ENCODE measurements around the gene BBS2. TPM values are rescaled to one million over a fixed set of nuclear protein-coding genes. Genes with fewer than 3 reads are reported as not detected.

The BBS2 gene
- total RNA-seq, 1 donor from 2014 or later, result 31.6 TPM

DNA sequence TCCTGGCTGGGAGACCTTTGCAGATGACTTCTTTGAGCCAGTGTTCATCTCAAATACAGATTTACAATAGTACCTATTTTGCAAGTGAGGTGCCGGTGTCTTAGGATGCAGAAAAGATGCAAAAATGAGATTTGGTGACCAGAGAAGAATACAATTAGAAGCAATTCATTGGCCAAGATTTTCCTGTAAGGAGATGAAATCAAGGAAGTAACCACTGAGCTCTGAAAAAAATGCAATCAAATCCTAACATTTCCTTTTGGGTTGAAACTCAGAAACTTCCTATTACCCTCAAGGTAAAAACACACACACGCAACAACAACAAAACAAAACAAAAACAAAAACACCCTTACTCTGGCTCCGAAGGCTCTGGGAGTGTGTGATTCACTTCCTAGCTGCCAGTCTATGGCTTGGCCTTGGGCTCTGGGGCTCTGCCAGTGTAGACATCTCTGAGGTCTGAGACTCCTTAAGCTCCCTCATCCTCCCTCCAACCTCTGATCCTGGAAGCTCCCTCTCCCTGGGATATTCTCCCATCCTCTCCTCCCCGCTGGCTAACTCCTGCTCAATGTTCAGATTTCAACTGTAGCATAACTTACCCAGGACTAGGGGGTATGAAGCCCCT lies 28.2 kb upstream of the BBS2 start:
- TF ChIP-seq, protein P1, sequence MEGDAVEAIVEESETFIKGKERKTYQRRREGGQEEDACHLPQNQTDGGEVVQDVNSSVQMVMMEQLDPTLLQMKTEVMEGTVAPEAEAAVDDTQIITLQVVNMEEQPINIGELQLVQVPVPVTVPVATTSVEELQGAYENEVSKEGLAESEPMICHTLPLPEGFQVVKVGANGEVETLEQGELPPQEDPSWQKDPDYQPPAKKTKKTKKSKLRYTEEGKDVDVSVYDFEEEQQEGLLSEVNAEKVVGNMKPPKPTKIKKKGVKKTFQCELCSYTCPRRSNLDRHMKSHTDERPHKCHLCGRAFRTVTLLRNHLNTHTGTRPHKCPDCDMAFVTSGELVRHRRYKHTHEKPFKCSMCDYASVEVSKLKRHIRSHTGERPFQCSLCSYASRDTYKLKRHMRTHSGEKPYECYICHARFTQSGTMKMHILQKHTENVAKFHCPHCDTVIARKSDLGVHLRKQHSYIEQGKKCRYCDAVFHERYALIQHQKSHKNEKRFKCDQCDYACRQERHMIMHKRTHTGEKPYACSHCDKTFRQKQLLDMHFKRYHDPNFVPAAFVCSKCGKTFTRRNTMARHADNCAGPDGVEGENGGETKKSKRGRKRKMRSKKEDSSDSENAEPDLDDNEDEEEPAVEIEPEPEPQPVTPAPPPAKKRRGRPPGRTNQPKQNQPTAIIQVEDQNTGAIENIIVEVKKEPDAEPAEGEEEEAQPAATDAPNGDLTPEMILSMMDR (IDR thresholded peaks at IDR 0.05; ENCODE audit: insufficient read depth, low read length, severe bottlenecking), result no peak
- H3K4me3 ChIP-seq (ENCODE audit: low read depth, low read length), result no peak overlapping the region
- no peak for FAIRE-seq
- DNase-seq (ENCODE audit: low read depth), result no peak
- H3K27me3 ChIP-seq (ENCODE audit: control insufficient read depth, insufficient read depth, low read length), result no peaks in the 10 kb centered on the region
- no peaks in the 10 kb centered on the region for H3K36me3 ChIP-seq (ENCODE audit: control insufficient read depth, insufficient read depth, low read length)

DNA sequence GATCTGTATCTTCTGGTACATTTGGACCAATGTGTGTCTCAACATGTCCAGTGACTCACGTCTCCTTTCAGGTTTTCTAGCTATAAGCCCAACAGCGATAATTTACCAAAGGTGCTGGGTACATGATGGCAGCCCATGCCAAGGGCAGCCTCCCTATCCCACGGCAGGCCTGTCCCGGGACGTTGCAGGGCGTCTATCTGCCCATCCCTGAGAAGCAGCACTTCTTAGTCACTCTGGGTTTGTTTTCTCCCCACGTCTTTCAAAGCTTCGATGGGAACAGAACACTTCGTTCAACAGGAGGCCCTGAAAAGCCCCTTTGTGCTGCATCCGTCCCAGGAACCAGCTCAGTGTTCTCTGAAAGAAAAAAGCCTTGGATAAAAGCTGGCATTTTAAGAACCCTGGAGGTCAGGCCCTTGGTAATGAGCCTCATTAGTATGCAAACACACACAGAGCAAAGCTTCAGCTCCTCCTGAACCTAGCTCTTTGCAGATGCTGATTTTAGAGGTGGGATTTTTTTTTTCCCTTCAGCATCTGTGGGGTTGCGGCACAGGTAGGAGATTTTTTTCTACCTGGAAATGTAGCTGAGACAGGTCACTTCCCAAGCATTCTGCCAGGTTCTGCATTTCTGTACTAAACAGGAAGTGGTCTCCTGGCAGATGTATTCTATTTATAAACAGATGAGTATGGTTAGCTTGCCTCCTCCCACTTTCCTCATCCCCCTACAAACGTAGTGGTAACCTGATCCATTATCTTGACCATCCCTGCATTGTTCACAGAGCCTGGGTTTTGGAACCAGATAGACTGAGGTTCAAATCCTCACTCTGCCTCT lies 27.5 kb upstream of the BBS2 start:
- no peaks in the 10 kb centered on the region for H3K27me3 ChIP-seq (ENCODE audit: control insufficient read depth, insufficient read depth, low read length)
- FAIRE-seq, result no peak
- peak; percentile 83 for DNase-seq (ENCODE audit: low read depth)
- TF ChIP-seq, protein P1 (IDR thresholded peaks at IDR 0.05; ENCODE audit: insufficient read depth, low read length, severe bottlenecking), result no peak
- no peaks in the 10 kb centered on the region for H3K36me3 ChIP-seq (ENCODE audit: control insufficient read depth, insufficient read depth, low read length)
- H3K4me3 ChIP-seq (ENCODE audit: low read depth, low read length), result no peak overlapping the region

DNA sequence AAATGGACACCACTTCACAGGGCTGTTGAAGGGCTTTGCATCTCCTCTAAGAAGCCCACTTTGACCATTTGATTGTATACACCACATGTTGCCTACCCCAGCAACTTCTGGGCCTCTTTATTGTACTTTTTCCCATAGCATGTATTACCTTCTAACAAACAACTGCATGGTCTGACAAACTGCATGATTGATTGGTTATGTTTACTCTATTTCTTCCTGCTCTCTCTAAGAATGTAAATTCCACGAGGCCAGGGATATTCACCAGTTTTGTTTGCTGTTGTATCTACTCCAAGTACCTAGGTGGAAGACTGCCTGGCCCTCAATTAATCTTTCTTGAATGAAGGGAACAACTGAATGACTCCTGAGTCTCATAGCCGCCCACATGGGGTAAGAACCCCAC lies 22.2 kb upstream of the BBS2 start:
- FAIRE-seq, result no peak
- DNase-seq (ENCODE audit: low read depth), result no peak
- no peak overlapping the region for H3K4me3 ChIP-seq (ENCODE audit: low read depth, low read length)
- no peaks in the 10 kb centered on the region for H3K36me3 ChIP-seq (ENCODE audit: control insufficient read depth, insufficient read depth, low read length)
- no peaks in the 10 kb centered on the region for H3K27me3 ChIP-seq (ENCODE audit: control insufficient read depth, insufficient read depth, low read length)
- TF ChIP-seq, protein P1 (IDR thresholded peaks at IDR 0.05; ENCODE audit: insufficient read depth, low read length, severe bottlenecking), result no peak

DNA sequence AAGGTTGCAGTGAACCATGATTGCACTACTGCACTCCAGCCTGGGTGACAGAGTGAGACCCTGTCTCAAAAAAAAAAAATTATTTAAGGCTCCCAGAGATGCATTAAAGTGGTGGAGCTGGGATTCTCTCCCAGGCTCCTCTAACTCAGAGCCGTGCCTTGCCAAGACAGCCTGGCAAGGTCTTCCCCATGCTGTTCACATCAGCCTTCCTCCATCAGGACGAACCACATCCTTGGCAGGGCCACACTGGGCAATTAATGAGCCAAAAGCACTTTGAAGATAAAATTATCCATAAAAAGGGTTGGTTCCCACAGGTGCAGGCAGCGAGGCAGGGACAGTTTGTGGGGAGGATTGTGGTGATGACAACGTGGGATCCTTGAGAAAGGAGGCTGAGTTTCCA lies 19.8 kb upstream of the BBS2 start:
- DNase-seq (ENCODE audit: low read depth), result no peak
- Histone ChIP-seq H3K36me3 (ENCODE audit: control insufficient read depth, insufficient read depth, low read length) (no peaks in the 10 kb centered on the region), H3K27me3 (ENCODE audit: control insufficient read depth, insufficient read depth, low read length) (peaks cover 6% of the 10 kb centered on the region), H3K4me3 (ENCODE audit: low read depth, low read length) (no peak overlapping the region)
- FAIRE-seq, result no peak
- TF ChIP-seq, protein P1 (IDR thresholded peaks at IDR 0.05; ENCODE audit: insufficient read depth, low read length, severe bottlenecking), result no peak

DNA sequence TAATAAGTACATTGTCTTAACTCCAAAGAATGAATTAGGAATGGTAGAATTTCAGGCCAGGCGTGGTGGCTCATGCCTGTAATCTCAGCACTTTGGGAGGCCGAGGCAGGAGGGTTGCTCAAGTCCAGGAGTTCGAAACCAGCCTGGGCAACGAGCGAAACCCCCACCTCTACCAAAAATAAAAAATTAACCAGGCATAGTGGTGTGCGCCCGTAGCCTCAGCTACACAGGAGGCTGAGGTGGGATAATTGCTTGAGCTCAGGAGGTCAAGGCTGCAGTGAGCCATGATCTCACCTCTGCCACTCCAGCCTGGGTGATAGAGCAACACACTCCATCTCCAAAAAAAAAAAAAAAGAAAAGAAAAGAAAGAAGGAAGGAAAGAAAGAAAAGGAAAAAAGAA lies 18.5 kb upstream of the BBS2 start:
- TF ChIP-seq, protein P1 (IDR thresholded peaks at IDR 0.05; ENCODE audit: insufficient read depth, low read length, severe bottlenecking), result no peak
- H3K4me3 ChIP-seq (ENCODE audit: low read depth, low read length), result no peak overlapping the region
- no peak for FAIRE-seq
- H3K36me3 ChIP-seq (ENCODE audit: control insufficient read depth, insufficient read depth, low read length), result no peaks in the 10 kb centered on the region
- H3K27me3 ChIP-seq (ENCODE audit: control insufficient read depth, insufficient read depth, low read length), result peaks cover 6% of the 10 kb centered on the region
- no peak for DNase-seq (ENCODE audit: low read depth)
